HepG2 (cell line): ENCODE results near the gene SLC22A23. TPM values are rescaled to one million over a fixed set of nuclear protein-coding genes. Genes with fewer than 3 reads are reported as not detected.

ENCODE experiments used
- BRCA1 ChIP-seq: sonication (generic); formaldehyde crosslinking; IDR thresholded peaks from 2 replicates; pipeline ENCODE4 v1.4.0; 2020; ENCODE audit warnings: missing genetic modification reagents
- CBX2 ChIP-seq, 2 experiments: fragments of 200-600 bp in 1 of 2; sonication (generic); formaldehyde crosslinking in 1 of 2; IDR thresholded peaks; 2 replicates each; pipeline versions ENCODE4 v1.7.0 to v1.8.1; 2018 to 2022; ENCODE audit warnings: low read depth in 2 of 2, low read length in 1 of 2, mild to moderate bottlenecking in 1 of 2, missing genetic modification reagents in 1 of 2
- CENPX ChIP-seq: sonication (generic); formaldehyde crosslinking; IDR thresholded peaks from 2 replicates; pipeline ENCODE4 v1.9.0; 2021; ENCODE audit warnings: mild to moderate bottlenecking, missing genetic modification reagents, moderate library complexity
- MED8 ChIP-seq: sonication (generic); formaldehyde crosslinking; IDR thresholded peaks from 2 replicates; pipeline ENCODE4 v1.8.1; 2023; ENCODE audit warnings: mild to moderate bottlenecking, missing genetic modification reagents; ENCODE audit not compliant: insufficient replicate concordance
- SMAD3 ChIP-seq: sonication (generic); formaldehyde crosslinking; IDR thresholded peaks from 2 replicates; pipeline ENCODE4 v1.4.0; 2020; ENCODE audit warnings: missing genetic modification reagents
- ZC3H13 ChIP-seq: sonication (generic); formaldehyde crosslinking; IDR thresholded peaks from 2 replicates; pipeline ENCODE4 v1.8.1; 2023; ENCODE audit warnings: mild to moderate bottlenecking, missing genetic modification reagents, moderate library complexity
- ZNF121 ChIP-seq: sonication (generic); formaldehyde crosslinking; IDR thresholded peaks from 2 replicates; pipeline ENCODE4 v1.5.0; 2020; ENCODE audit warnings: mild to moderate bottlenecking, missing genetic modification reagents
- ZSCAN25 ChIP-seq: sonication (generic); formaldehyde crosslinking; IDR thresholded peaks from 2 replicates; pipeline ENCODE4 v1.8.0; 2022; ENCODE audit warnings: mild to moderate bottlenecking, missing genetic modification reagents
- polyA plus RNA-seq, 8 experiments: library from polyadenylated mRNA; depleted of rRNA in 3 of 8; stranded (reverse) in 7 of 8; unstranded in 1 of 8; fragments of >200 nt; fragmentation: Illumina TruSeq in 4 of 8; extraction: Trizol in 4 of 8; gene quantifications; 2 replicates each; pipeline versions ENCODE4 v1.2.1 to v1.2.3, GENCODE V29; 2011 to 2016; ENCODE audit warnings: low read depth in 4 of 8, missing spikeins in 1 of 8, mixed read lengths in 1 of 8; ENCODE audit not compliant: insufficient read depth in 1 of 8
- total RNA-seq, 5 experiments: library from RNA; depleted of rRNA; stranded (reverse); fragments of >200 nt; fragmentation: Illumina TruSeq; extraction: Trizol; gene quantifications; 2 replicates each; pipeline ENCODE4 v1.2.3, GENCODE V29; 2016; ENCODE audit warnings: low read depth in 1 of 5
- TF ChIP-seq, protein P1 (sequence below): sonication (generic); formaldehyde crosslinking; IDR thresholded peaks from 2 replicates; pipeline ENCODE4 v1.5.0; 2020; ENCODE audit warnings: missing genetic modification reagents, mild to moderate bottlenecking, borderline replicate concordance
- TF ChIP-seq, protein P2 (sequence below): sonication (generic); formaldehyde crosslinking; IDR thresholded peaks from 2 replicates; pipeline ENCODE4 v1.4.0; 2020; ENCODE audit warnings: missing genetic modification reagents

Gene SLC22A23
- total and polyA plus RNA-seq, 2 of the 13 experiments (the other 11 are each of a cell fraction or from before 2014, with no cell fraction given): 11.8 to 17.5 TPM

DNA sequence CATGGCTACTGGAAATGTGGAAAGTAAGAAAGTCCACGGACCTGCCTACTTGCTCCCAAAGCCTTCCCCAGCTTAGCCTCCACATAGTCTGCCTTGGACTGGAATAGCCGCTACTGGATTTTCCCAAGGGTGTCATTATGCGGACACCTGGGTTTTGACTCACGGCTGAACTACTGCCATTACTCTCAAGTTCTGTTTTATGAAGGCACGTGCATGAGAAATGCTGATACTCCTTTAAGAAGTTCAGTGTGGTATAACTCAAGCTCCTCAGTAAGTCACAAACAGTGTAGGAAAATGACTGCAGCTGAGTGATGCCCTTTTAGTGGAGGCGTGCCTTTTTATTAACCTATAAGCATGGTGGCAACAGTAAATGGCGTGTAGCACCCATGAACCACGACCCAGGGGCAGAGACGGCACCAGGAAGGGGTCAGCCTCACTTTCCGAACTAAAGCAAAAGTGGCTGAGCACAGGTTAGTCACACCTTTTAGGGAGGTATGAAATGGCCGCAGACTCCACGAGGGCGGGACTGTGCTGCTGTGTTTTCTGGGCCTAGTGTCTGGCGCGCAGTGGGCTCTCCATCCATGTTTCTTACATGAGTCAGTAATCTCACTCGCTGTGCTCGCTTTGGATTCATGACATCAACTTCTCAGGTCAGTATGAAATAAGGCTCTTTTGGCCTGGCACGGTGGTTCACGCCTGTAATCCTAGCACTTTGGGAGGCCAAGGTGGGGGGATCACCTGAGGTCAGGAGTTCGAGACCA is 174.2 kb downstream of the SLC22A23 start (continued):
- TF ChIP-seq, protein P1, sequence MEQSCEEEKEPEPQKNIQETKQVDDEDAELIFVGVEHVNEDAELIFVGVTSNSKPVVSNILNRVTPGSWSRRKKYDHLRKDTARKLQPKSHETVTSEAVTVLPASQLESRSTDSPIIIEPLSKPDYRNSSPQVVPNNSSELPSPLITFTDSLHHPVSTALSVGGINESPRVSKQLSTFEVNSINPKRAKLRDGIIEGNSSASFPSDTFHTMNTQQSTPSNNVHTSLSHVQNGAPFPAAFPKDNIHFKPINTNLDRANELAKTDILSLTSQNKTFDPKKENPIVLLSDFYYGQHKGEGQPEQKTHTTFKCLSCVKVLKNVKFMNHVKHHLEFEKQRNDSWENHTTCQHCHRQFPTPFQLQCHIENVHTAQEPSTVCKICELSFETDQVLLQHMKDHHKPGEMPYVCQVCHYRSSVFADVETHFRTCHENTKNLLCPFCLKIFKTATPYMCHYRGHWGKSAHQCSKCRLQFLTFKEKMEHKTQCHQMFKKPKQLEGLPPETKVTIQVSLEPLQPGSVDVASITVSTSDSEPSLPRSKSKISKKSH (CRISPR knock-in tag): no peak
- TF ChIP-seq CBX2 (IDR thresholded peaks at IDR 0.05; ENCODE audit: low read depth, low read length) (no peak), CBX2 (CRISPR knock-in tag; IDR thresholded peaks at IDR 0.05; ENCODE audit: low read depth) (no peak), ZC3H13 (CRISPR knock-in tag) (no peak), ZSCAN25 (CRISPR knock-in tag) (no peak), CENPX (CRISPR knock-in tag) (no peak), MED8 (CRISPR knock-in tag) (no peak), BRCA1 (CRISPR knock-in tag) (no peak), ZNF121 (no peak), SMAD3 (no peak)
- TF ChIP-seq, protein P2, sequence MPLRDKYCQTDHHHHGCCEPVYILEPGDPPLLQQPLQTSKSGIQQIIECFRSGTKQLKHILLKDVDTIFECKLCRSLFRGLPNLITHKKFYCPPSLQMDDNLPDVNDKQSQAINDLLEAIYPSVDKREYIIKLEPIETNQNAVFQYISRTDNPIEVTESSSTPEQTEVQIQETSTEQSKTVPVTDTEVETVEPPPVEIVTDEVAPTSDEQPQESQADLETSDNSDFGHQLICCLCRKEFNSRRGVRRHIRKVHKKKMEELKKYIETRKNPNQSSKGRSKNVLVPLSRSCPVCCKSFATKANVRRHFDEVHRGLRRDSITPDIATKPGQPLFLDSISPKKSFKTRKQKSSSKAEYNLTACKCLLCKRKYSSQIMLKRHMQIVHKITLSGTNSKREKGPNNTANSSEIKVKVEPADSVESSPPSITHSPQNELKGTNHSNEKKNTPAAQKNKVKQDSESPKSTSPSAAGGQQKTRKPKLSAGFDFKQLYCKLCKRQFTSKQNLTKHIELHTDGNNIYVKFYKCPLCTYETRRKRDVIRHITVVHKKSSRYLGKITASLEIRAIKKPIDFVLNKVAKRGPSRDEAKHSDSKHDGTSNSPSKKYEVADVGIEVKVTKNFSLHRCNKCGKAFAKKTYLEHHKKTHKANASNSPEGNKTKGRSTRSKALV (CRISPR knock-in tag): no peak
